Measurements from ENCODE around the gene TMEM179B.

GRCh38 chr11:62796281-62796680, 9.1 kb downstream of the TMEM179B start:
- TF ChIP-seq TAF1 (conservative IDR thresholded peaks at IDR 0.05) (no peak), REST (IDR thresholded peaks at IDR 0.05) (no peak)

Measured in liver (tissue), 2 donors.